H9 (cell line): ENCODE results near the gene LIN28B. TPM values are rescaled to one million over a fixed set of nuclear protein-coding genes. Genes with fewer than 3 reads are reported as not detected.

ENCODE experiments used
- DNase-seq: peaks from one replicate; pipeline ENCODE4 v3.0.0-alpha.2; 2017
- H2AFZ ChIP-seq: one replicate; pipeline ENCODE4 v1.6.1; 2013; ENCODE audit warnings: mild to moderate bottlenecking, low read length, control low read depth, moderate library complexity
- H2AK5ac ChIP-seq: 2 replicates; pipeline ENCODE4 v1.6.1; 2013; ENCODE audit warnings: low read length, control low read depth, mixed read lengths; ENCODE audit not compliant: insufficient read length
- H2BK120ac ChIP-seq: one replicate; pipeline ENCODE4 v1.6.1; 2013; ENCODE audit warnings: low read depth, mild to moderate bottlenecking, low read length, control low read depth, inconsistent platforms; ENCODE audit not compliant: poor library complexity, severe bottlenecking
- H2BK12ac ChIP-seq: 2 replicates; pipeline ENCODE4 v1.6.1; 2013; ENCODE audit warnings: low read length, control low read depth, mixed read lengths, low read depth; ENCODE audit not compliant: insufficient read length
- H2BK15ac ChIP-seq: 2 replicates; pipeline ENCODE4 v1.6.1; 2013; ENCODE audit warnings: low read depth, low read length, control low read depth
- H2BK20ac ChIP-seq: one replicate; pipeline ENCODE4 v1.6.1; 2013; ENCODE audit warnings: low read depth, mild to moderate bottlenecking, low read length, control low read depth, inconsistent platforms; ENCODE audit not compliant: poor library complexity, severe bottlenecking
- H2BK5ac ChIP-seq: 2 replicates; pipeline ENCODE4 v1.6.1; 2013; ENCODE audit warnings: low read length, control low read depth, mixed read lengths; ENCODE audit not compliant: insufficient read length
- H3K14ac ChIP-seq: 2 replicates; pipeline ENCODE4 v1.6.1; 2013; ENCODE audit warnings: low read length, control low read depth; ENCODE audit not compliant: insufficient read depth
- H3K18ac ChIP-seq: 2 replicates; pipeline ENCODE4 v1.6.1; 2013; ENCODE audit warnings: low read depth, mild to moderate bottlenecking, mixed read lengths, low read length, control low read depth; ENCODE audit not compliant: insufficient read length
- H3K23ac ChIP-seq: 2 replicates; pipeline ENCODE4 v1.6.1; 2013; ENCODE audit warnings: low read length, control low read depth, mixed read lengths, low read depth; ENCODE audit not compliant: insufficient read length
- H3K23me2 ChIP-seq: 2 replicates; pipeline ENCODE4 v1.6.1; 2013; ENCODE audit warnings: low read depth, mild to moderate bottlenecking, mixed read lengths, low read length, control low read depth; ENCODE audit not compliant: insufficient read length, poor library complexity, severe bottlenecking
- H3K27ac ChIP-seq: 2 replicates; pipeline ENCODE4 v1.5.1; 2013; ENCODE audit warnings: low read length, control low read depth, mixed read lengths, low read depth; ENCODE audit not compliant: insufficient read length
- H3K27me3 ChIP-seq: 2 replicates; pipeline ENCODE4 v1.6.1; 2013; ENCODE audit warnings: low read length, control low read depth, inconsistent platforms; ENCODE audit not compliant: insufficient read depth
- H3K4ac ChIP-seq: 2 replicates; pipeline ENCODE4 v1.6.1; 2013; ENCODE audit warnings: low read depth, mild to moderate bottlenecking, control low read depth, inconsistent platforms, low read length, moderate library complexity
- H3K4me1 ChIP-seq: 2 replicates; pipeline ENCODE4 v1.6.1; 2013; ENCODE audit warnings: low read length, control low read depth, inconsistent platforms; ENCODE audit not compliant: insufficient read depth
- H3K4me2 ChIP-seq: 2 replicates; pipeline ENCODE4 v1.6.1; 2013; ENCODE audit warnings: low read length, control low read depth, mixed read lengths; ENCODE audit not compliant: insufficient read length, insufficient read depth
- H3K56ac ChIP-seq: 2 replicates; pipeline ENCODE4 v1.6.1; 2013; ENCODE audit warnings: low read depth, mild to moderate bottlenecking, mixed read lengths, low read length, control low read depth; ENCODE audit not compliant: insufficient read length
- H3K79me1 ChIP-seq: 2 replicates; pipeline ENCODE4 v1.6.1; 2013; ENCODE audit warnings: low read depth, mild to moderate bottlenecking, moderate library complexity, low read length, control low read depth, inconsistent platforms; ENCODE audit not compliant: insufficient read depth, poor library complexity, severe bottlenecking
- H3K79me2 ChIP-seq: 2 replicates; pipeline ENCODE4 v1.6.1; 2013; ENCODE audit warnings: low read length, control low read depth, inconsistent platforms; ENCODE audit not compliant: insufficient read depth
- H3K9ac ChIP-seq: 2 replicates; pipeline ENCODE4 v1.6.1; 2013; ENCODE audit warnings: low read length, control low read depth, mixed read lengths; ENCODE audit not compliant: insufficient read length; ENCODE audit errors: extremely low read depth
- H3K9me3 ChIP-seq: one replicate; pipeline ENCODE4 v1.6.1; 2013; ENCODE audit warnings: low read depth, low read length, inconsistent platforms; ENCODE audit not compliant: control insufficient read depth
- H3T11ph ChIP-seq: one replicate; pipeline ENCODE4 v1.6.1; 2013; ENCODE audit warnings: mild to moderate bottlenecking, low read length, control low read depth, inconsistent platforms
- H4K20me1 ChIP-seq: one replicate; pipeline ENCODE4 v1.6.1; 2013; ENCODE audit not compliant: control insufficient read depth, insufficient read length, insufficient read depth
- H4K5ac ChIP-seq: 2 replicates; pipeline ENCODE4 v1.6.1; 2013; ENCODE audit warnings: low read depth, mild to moderate bottlenecking, mixed read lengths, low read length, control low read depth; ENCODE audit not compliant: insufficient read length
- H4K8ac ChIP-seq: replicated peaks from 2 replicates; pipeline ENCODE4 v1.6.1; 2013; ENCODE audit warnings: low read length, control low read depth, mixed read lengths, low read depth; ENCODE audit not compliant: insufficient read length
- H4K91ac ChIP-seq: 2 replicates; pipeline ENCODE4 v1.6.1; 2013; ENCODE audit warnings: low read depth, mild to moderate bottlenecking, moderate library complexity, mixed read lengths, low read length, control low read depth; ENCODE audit not compliant: insufficient read length
- H3K27ac Mint-ChIP-seq, 3 experiments: 2 replicates in 2 of 3; 3 replicates in 1 of 3; pipeline ENCODE4 v1.8.0; 2020 to 2021; ENCODE audit warnings: mixed read lengths in 3 of 3, mild to moderate bottlenecking in 1 of 3, moderate library complexity in 1 of 3
- H3K27me3 Mint-ChIP-seq: 2 replicates; pipeline ENCODE4 v1.8.0; 2021; ENCODE audit warnings: low read depth, mild to moderate bottlenecking, moderate library complexity, mixed read lengths
- H3K36me3 Mint-ChIP-seq, 3 experiments: 2 replicates in 2 of 3; 3 replicates in 1 of 3; pipeline ENCODE4 v1.8.0; 2020 to 2021; ENCODE audit warnings: low read depth in 3 of 3, mixed read lengths in 3 of 3; ENCODE audit not compliant: insufficient read depth in 1 of 3
- H3K4me1 Mint-ChIP-seq, 2 experiments: 2 replicates each; pipeline ENCODE4 v1.8.0; 2020; ENCODE audit warnings: mixed read lengths in 2 of 2
- H3K4me3 Mint-ChIP-seq, 2 experiments: 2 replicates in 1 of 2; 3 replicates in 1 of 2; pipeline ENCODE4 v1.8.0; 2020 to 2021; ENCODE audit warnings: mild to moderate bottlenecking in 2 of 2, mixed read lengths in 2 of 2, moderate library complexity in 1 of 2
- H3K9me3 Mint-ChIP-seq, 2 experiments: 2 replicates in 1 of 2; 3 replicates in 1 of 2; pipeline ENCODE4 v1.8.0; 2020; ENCODE audit warnings: mild to moderate bottlenecking in 2 of 2, mixed read lengths in 2 of 2, moderate library complexity in 1 of 2
- CTCF ChIP-seq: fragments of 200-600 bp; sonication (generic); conservative IDR thresholded peaks from 3 replicates; pipeline ENCODE4 v1.8.0; 2021; ENCODE audit warnings: antibody characterized with exemption, mild to moderate bottlenecking
- WGBS: extraction: QIAGEN DNeasy Blood & Tissue Kit; methylation state at CpG from one replicate; pipeline ENCODE4 v1.1.7; 2013; ENCODE audit warnings: missing lambda C conversion rate, low lambda C conversion rate, mixed read lengths; ENCODE audit not compliant: insufficient read length; ENCODE audit errors: extremely low coverage; 5-methylcytosine and 5-hydroxymethylcytosine counted together
- total RNA-seq: library from RNA; stranded (reverse); gene quantifications from 2 replicates; pipeline ENCODE4 v1.2.1, GENCODE V29; 2021

The LIN28B gene
- total RNA-seq, 1 experiment from 2014 or later: 110 TPM

DNA sequence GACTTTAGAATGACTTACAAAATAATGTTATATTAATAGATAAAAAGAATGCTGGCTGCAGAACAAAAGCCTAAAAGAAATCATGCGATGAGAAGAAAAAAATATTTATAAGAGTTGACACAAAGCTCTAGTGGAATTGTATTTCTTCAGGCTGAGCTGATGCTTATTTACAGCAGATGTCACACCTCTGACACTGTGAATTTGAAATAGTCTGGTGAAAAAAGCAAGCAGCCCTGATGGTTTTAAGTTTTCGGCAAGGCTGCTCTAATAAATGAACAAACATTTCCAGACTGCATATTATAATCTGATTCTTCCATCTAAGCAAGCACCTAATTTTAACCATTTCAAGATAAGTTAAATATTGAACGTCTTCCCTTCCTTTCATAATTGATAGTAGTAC is 109.9 kb downstream of the LIN28B start:
- Histone ChIP-seq H3K23me2 (no peaks in the 10 kb centered on the region), H2AFZ (no peak overlapping the region), H3K56ac (no peak overlapping the region), H3K4ac (no peak overlapping the region), H3K9me3 (no peaks in the 10 kb centered on the region), H3K9ac (no peak overlapping the region), H4K91ac (no peak overlapping the region), H3K14ac (no peak overlapping the region), H3K27ac (no peak overlapping the region), H3K4me1 (no peaks in the 10 kb centered on the region), H3K27me3 (no peaks in the 10 kb centered on the region), H4K5ac (no peak overlapping the region), H2BK12ac (no peak overlapping the region), H2BK15ac (no peak overlapping the region), H2AK5ac (no peak overlapping the region), H3K4me2 (no peak overlapping the region), H3K79me1 (no peaks in the 10 kb centered on the region), H4K8ac (no peak overlapping the region), H4K20me1 (no peaks in the 10 kb centered on the region), H2BK120ac (no peak overlapping the region), H3K18ac (no peak overlapping the region), H2BK20ac (no peak overlapping the region), H3K23ac (no peak overlapping the region), H3K79me2 (peaks cover 2% of the 10 kb centered on the region; the same call in 1 of the 2 replicates), H2BK5ac (no peak overlapping the region), H3T11ph (no peak overlapping the region)
- no CpG with 5 or more reads among the region's 3 CpGs for WGBS
- Mint-ChIP-seq H3K27me3 (no peaks in the 10 kb centered on the region), H3K27ac (peak overlapping the region in 1 of 3 experiments; percentile 78; a peak in 2 of 7 replicates), H3K4me1 (peaks cover 11 to 16% of the 10 kb centered on the region in 2 experiments), H3K9me3 (no peaks in the 10 kb centered on the region), H3K4me3 (no peak overlapping the region), H3K36me3 (peaks cover 0 to 12% (median 9%) of the 10 kb centered on the region in 3 experiments; a peak in 4 of 7 replicates)
- DNase-seq: no peak
- TF ChIP-seq CTCF: no peak
